Esophagus muscularis mucosa (tissue), 4 donors: ENCODE measurements around the gene HHEX. TPM values are rescaled to one million over a fixed set of nuclear protein-coding genes. Genes with fewer than 3 reads are reported as not detected.
A peak's percentile ranks its signal among the peaks of the same experiment; 100 is the strongest.

Experiments
- DNase-seq: peaks from one replicate; pipeline ENCODE4 v3.0.0-alpha.2; 2017; ENCODE audit errors: extremely low spot score
- H3K27ac ChIP-seq, 4 donors: fragments of 200-600 bp; sonication (generic); replicated peaks in 1 of 4; 1 replicate in 3 of 4; 2 replicates in 1 of 4; pipeline ENCODE4 v1.5.1; 2016 to 2019; ENCODE audit warnings: mild to moderate bottlenecking in 1 of 4
- H3K27me3 ChIP-seq, 4 donors: fragments of 200-600 bp; sonication (generic); one replicate each; pipeline versions ENCODE4 v1.5.1 to v1.6.0; 2016 to 2019
- H3K36me3 ChIP-seq, 4 donors: fragments of 200-600 bp; sonication (generic); one replicate each; pipeline ENCODE4 v1.5.1; 2016 to 2019
- H3K4me1 ChIP-seq, 4 donors: fragments of 200-600 bp; sonication (generic); one replicate each; pipeline ENCODE4 v1.5.1; 2016 to 2019
- H3K4me3 ChIP-seq, 4 donors: fragments of 200-600 bp; sonication (generic); 1 replicate in 2 of 4; 2 replicates in 2 of 4; pipeline ENCODE4 v1.5.1; 2016 to 2019; ENCODE audit warnings: mild to moderate bottlenecking in 4 of 4, moderate library complexity in 1 of 4
- H3K9me3 ChIP-seq, 4 donors: fragments of 200-600 bp; sonication (generic); 1 replicate in 3 of 4; 2 replicates in 1 of 4; pipeline ENCODE4 v1.5.1; 2016 to 2019
- CTCF ChIP-seq, 3 experiments: fragments of 200-600 bp in 2 of 3; fragments of 450-650 bp in 1 of 3; sonication (generic) in 2 of 3; IDR thresholded peaks; one replicate each; pipeline ENCODE4 v1.5.1; 2017 to 2019; ENCODE audit warnings: antibody characterized with exemption in 3 of 3, mild to moderate bottlenecking in 2 of 3, moderate library complexity in 1 of 3
- EP300 ChIP-seq: sonication (generic); formaldehyde crosslinking; IDR thresholded peaks from one replicate; pipeline ENCODE4 v1.6.1; 2017; ENCODE audit warnings: antibody characterized with exemption
- POLR2A ChIP-seq: fragments of 450-650 bp; IDR thresholded peaks from one replicate; pipeline ENCODE4 v1.6.1; 2017; ENCODE audit warnings: antibody characterized with exemption, moderate library complexity, mild to moderate bottlenecking, low read depth
- POLR2AphosphoS5 ChIP-seq, 2 donors: sonication (generic); formaldehyde crosslinking; IDR thresholded peaks; one replicate each; pipeline ENCODE4 v1.6.1; 2017; ENCODE audit warnings: antibody characterized with exemption in 2 of 2
- WGBS: methylation state at CpG from one replicate; pipeline ENCODE4 v1.1.5; 2018; 5-methylcytosine and 5-hydroxymethylcytosine counted together
- intact Hi-C: fragments of 100-400 bp; cut with DNase I; formaldehyde crosslinking; loops from one replicate; pipeline ENCODE4 v1.15.1; 2023
- total RNA-seq, 4 donors: library from RNA; depleted of rRNA; stranded (reverse); fragments of >200 nt; gene quantifications; one replicate each; pipeline versions ENCODE4 v1.1.0 to v1.2.1, GENCODE V29; 2016

Gene HHEX
- total RNA-seq, 4 donors from 2014 or later, result 4.6 to 8.6 (median 8.3) TPM

- H3K4me1 ChIP-seq, result peaks cover 11 to 18% (median 16%) of the 10 kb centered on the region in 4 donors
- intact Hi-C loops, result loop anchor here (5.0 kb wide), 1 partner anchor 50 kb away; no protein-coding TSS in a partner anchor
- WGBS, result 76% methylated on average over 4 of the region's 4 CpGs
- H3K27me3 ChIP-seq, result peaks cover 0 to 7% (median 0%) of the 10 kb centered on the region in 4 donors
- H3K27ac ChIP-seq, result no peak overlapping the region
- H3K36me3 ChIP-seq, result no peaks in the 10 kb centered on the region
- no peak overlapping the region for H3K4me3 ChIP-seq
- H3K9me3 ChIP-seq, result no peaks in the 10 kb centered on the region
- peak; percentile 60 for DNase-seq
- TF ChIP-seq POLR2A (no peak), EP300 (no peak), POLR2AphosphoS5 (IDR thresholded peaks at IDR 0.05) (no peak), CTCF (IDR thresholded peaks at IDR 0.05) (no peak)
Observed at GRCh38 chr10:92702301-92702916, 12.7 kb downstream of the HHEX start.

GRCh38 chr10:92712016-92712889, 22.5 kb downstream of the HHEX start:
- H3K27me3 ChIP-seq, result peaks cover 0 to 8% (median 0%) of the 10 kb centered on the region in 4 donors
- H3K36me3 ChIP-seq, result no peaks in the 10 kb centered on the region
- TF ChIP-seq POLR2A (no peak), CTCF (IDR thresholded peaks at IDR 0.05) (no peak), EP300 (no peak), POLR2AphosphoS5 (IDR thresholded peaks at IDR 0.05) (no peak)
- H3K4me1 ChIP-seq, result no peaks in the 10 kb centered on the region
- 76% methylated on average over 10 of the region's 10 CpGs for WGBS
- intact Hi-C loops, result no loop called here
- no peaks in the 10 kb centered on the region for H3K9me3 ChIP-seq
- H3K27ac ChIP-seq, result no peak overlapping the region
- peak; percentile 64 for DNase-seq
- no peak overlapping the region for H3K4me3 ChIP-seq

- no peak overlapping the region for H3K4me3 ChIP-seq
Observed at GRCh38 chr10:92714152-92714845, 24.5 kb downstream of the HHEX start.

GRCh38 chr10:92714872-92715271, 25.1 kb downstream of the HHEX start:
- Histone ChIP-seq H3K27me3 (peaks cover 0 to 8% (median 0%) of the 10 kb centered on the region in 4 donors), H3K4me3 (no peak overlapping the region), H3K36me3 (no peaks in the 10 kb centered on the region), H3K4me1 (no peaks in the 10 kb centered on the region), H3K9me3 (no peaks in the 10 kb centered on the region), H3K27ac (no peak overlapping the region)
- 90% methylated on average over 3 of the region's 3 CpGs for WGBS
- peak; percentile 21 for DNase-seq
- TF ChIP-seq POLR2AphosphoS5 (IDR thresholded peaks at IDR 0.05), result no peak
- intact Hi-C loops, result no loop called here

More at GRCh38 chr10:92714152-92714845, 24.5 kb downstream of the HHEX start:
- DNase-seq, result peak; percentile 77
- intact Hi-C loops, result no loop called here
- TF ChIP-seq POLR2A, result no peak
- no peak for TF ChIP-seq CTCF (IDR thresholded peaks at IDR 0.05)
- TF ChIP-seq EP300, result no peak
- no peak for TF ChIP-seq POLR2AphosphoS5 (IDR thresholded peaks at IDR 0.05)
- peaks cover 0 to 8% (median 0%) of the 10 kb centered on the region in 4 donors for H3K27me3 ChIP-seq
- 67% methylated on average over 3 of the region's 7 CpGs for WGBS
- no peaks in the 10 kb centered on the region for H3K9me3 ChIP-seq
- H3K27ac ChIP-seq, result no peak overlapping the region
- H3K36me3 ChIP-seq, result no peaks in the 10 kb centered on the region
- no peaks in the 10 kb centered on the region for H3K4me1 ChIP-seq
